Activated CD4-positive, alpha-beta T cell treated with anti-CD3 and anti-CD28 coated beads, Interleukin-2, amount 50 U/mL, for 4 hours (primary cell): ENCODE data around the gene CR1.
"Not testable (repeated sequence)": the region's sequence is repeated elsewhere in the genome, so short reads cannot be mapped to it uniquely, and the experiment has no call there.

Experiments
- DNase-seq, 2 experiments: peaks; one replicate each; pipeline ENCODE4 v3.0.0-alpha.2; 2020

CR1 gene

GRCh38 chr1:207510444-207510843, 14.5 kb downstream of the CR1 start:
- no peak for DNase-seq

GRCh38 chr1:207514890-207515289, 18.9 kb downstream of the CR1 start:
- DNase-seq, result no peak

- DNase-seq, result no peak
Measured at GRCh38 chr1:207516729-207517128, 20.8 kb downstream of the CR1 start.

GRCh38 chr1:207518608-207519236, 22.8 kb downstream of the CR1 start:
- DNase-seq, result no peak

- no peak for DNase-seq
Measured at GRCh38 chr1:207519505-207520399, 23.8 kb downstream of the CR1 start.

- DNase-seq, result not testable (repeated sequence)
Measured at GRCh38 chr1:207520400-207521345, 24.7 kb downstream of the CR1 start.

GRCh38 chr1:207525239-207525638, 29.3 kb downstream of the CR1 start:
- DNase-seq, result not testable (repeated sequence)

GRCh38 chr1:207528401-207528800, 32.4 kb downstream of the CR1 start:
- DNase-seq, result not testable (repeated sequence)

GRCh38 chr1:207536263-207536662, 40.3 kb downstream of the CR1 start:
- not testable (repeated sequence) for DNase-seq

- DNase-seq, result not testable (repeated sequence)
Measured at GRCh38 chr1:207546677-207547357, 50.9 kb downstream of the CR1 start.

- not testable (repeated sequence) for DNase-seq
Measured at GRCh38 chr1:207554823-207555222, 58.9 kb downstream of the CR1 start.

GRCh38 chr1:207565546-207566468, 69.8 kb downstream of the CR1 start:
- DNase-seq, result no peak

- not testable (repeated sequence) for DNase-seq
Measured at GRCh38 chr1:207571926-207572325, 76.0 kb downstream of the CR1 start.

- DNase-seq, result not testable (repeated sequence)
Measured at GRCh38 chr1:207573074-207573473, 77.1 kb downstream of the CR1 start.

GRCh38 chr1:207575381-207575780, 79.4 kb downstream of the CR1 start:
- not testable (repeated sequence) for DNase-seq

GRCh38 chr1:207578796-207579435, 83.0 kb downstream of the CR1 start:
- no peak for DNase-seq

- no peak for DNase-seq
Measured at GRCh38 chr1:207579436-207579799, 83.5 kb downstream of the CR1 start.

- no peak for DNase-seq
Measured at GRCh38 chr1:207581496-207582153, 85.7 kb downstream of the CR1 start.

- not testable (repeated sequence) for DNase-seq
Measured at GRCh38 chr1:207589506-207589905, 93.5 kb downstream of the CR1 start.

- not testable (repeated sequence) for DNase-seq
Measured at GRCh38 chr1:207591205-207591604, 95.2 kb downstream of the CR1 start.
